IPS-18a (cell line): ENCODE data around the gene NAA10.

ENCODE experiments used
- H3K27ac ChIP-seq: one replicate; pipeline ENCODE4 v1.5.1; 2013; ENCODE audit warnings: low read length
- H3K27me3 ChIP-seq: one replicate; pipeline ENCODE4 v1.6.1; 2013; ENCODE audit warnings: mild to moderate bottlenecking, low read length; ENCODE audit not compliant: control insufficient read depth, insufficient read depth
- H3K36me3 ChIP-seq: one replicate; pipeline ENCODE4 v1.6.1; 2013; ENCODE audit warnings: low read depth, low read length; ENCODE audit not compliant: control insufficient read depth
- H3K4me1 ChIP-seq: one replicate; pipeline ENCODE4 v1.6.1; 2013; ENCODE audit warnings: low read depth, low read length; ENCODE audit not compliant: control insufficient read depth
- H3K4me3 ChIP-seq: one replicate; pipeline ENCODE4 v1.5.1; 2013; ENCODE audit warnings: low read length
- H3K9ac ChIP-seq: one replicate; pipeline ENCODE4 v1.6.1; 2013; ENCODE audit warnings: mild to moderate bottlenecking, low read length, moderate library complexity
- H3K9me3 ChIP-seq: one replicate; pipeline ENCODE4 v1.6.1; 2013; ENCODE audit warnings: low read depth, low read length; ENCODE audit not compliant: control insufficient read depth

NAA10 gene

DNA sequence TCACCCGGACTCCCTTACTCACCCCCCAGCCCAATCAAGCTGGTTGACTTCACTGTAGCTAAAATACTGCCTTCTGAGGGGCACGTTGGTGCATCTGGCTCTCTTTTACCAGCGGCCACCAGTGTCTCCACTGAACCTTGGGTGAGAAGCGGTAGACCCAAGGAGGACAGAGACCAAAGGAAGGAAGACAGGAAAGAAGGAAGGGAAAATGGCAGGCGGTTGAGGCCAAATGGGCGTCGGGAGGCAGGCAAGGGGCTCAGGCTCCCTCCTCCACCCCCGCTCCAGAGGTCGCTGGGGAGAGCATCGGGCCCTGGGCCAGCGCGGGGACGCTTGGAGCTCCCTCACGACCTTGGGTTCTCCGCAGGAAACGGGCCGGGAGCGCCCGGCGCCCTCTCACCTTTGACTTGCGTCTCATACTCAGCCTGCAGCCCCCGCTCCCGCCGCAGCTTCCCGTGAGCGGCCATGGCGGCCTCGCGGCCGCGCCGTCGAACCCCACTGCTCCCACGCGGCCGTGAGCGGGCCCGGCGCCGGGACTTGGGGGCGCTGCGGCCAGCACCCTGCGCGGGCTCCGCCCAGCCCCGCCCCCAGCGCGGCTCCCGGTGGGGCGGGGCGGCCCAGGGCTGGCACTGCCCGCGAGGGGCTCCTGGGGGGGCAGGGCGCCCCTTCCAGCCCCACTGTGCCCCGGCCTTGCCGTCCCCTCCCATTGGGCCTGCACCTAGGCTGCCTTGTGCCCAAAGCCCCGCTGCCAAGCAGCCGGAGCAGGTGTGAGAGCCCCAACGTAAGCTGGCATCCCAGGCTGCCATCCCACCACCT lies 8.9 kb downstream of the NAA10 start, which contains the start of gene ARHGAP4:
Gene ARHGAP4 (minus strand): TSS at position 526 of the 813 bp plus-strand sequence. CDS start 62 bp downstream, at position 464.
- peak within 1 kb of the TSS; percentile 83 for H3K9ac ChIP-seq
- no peak within 1 kb of the TSS for H3K27ac ChIP-seq
- H3K36me3 ChIP-seq: no peaks in the 10 kb centered on the region
- H3K4me1 ChIP-seq: peaks cover 8% of the 10 kb centered on the region
- peak within 1 kb of the TSS; percentile 68 for H3K4me3 ChIP-seq
- no peaks in the 10 kb centered on the region for H3K27me3 ChIP-seq
- no peaks in the 10 kb centered on the region for H3K9me3 ChIP-seq

- H3K27ac ChIP-seq: no peak overlapping the region
- peak overlapping the region; percentile 39 for H3K9ac ChIP-seq
- H3K4me1 ChIP-seq: peaks cover 8% of the 10 kb centered on the region
- H3K27me3 ChIP-seq: no peaks in the 10 kb centered on the region
- peak overlapping the region; percentile 56 for H3K4me3 ChIP-seq
- H3K36me3 ChIP-seq: no peaks in the 10 kb centered on the region
- H3K9me3 ChIP-seq: peaks cover 2% of the 10 kb centered on the region
These were observed 9.5 kb downstream of the NAA10 start for GRCh38 chrX:153925387-153925738.

GRCh38 chrX:153924149-153924861 lies 10.5 kb downstream of the NAA10 start:
- Histone ChIP-seq H3K4me3 (no peak overlapping the region), H3K27me3 (no peaks in the 10 kb centered on the region), H3K9ac (no peak overlapping the region), H3K36me3 (no peaks in the 10 kb centered on the region), H3K27ac (no peak overlapping the region), H3K9me3 (peaks cover 2% of the 10 kb centered on the region), H3K4me1 (peaks cover 8% of the 10 kb centered on the region)

DNA sequence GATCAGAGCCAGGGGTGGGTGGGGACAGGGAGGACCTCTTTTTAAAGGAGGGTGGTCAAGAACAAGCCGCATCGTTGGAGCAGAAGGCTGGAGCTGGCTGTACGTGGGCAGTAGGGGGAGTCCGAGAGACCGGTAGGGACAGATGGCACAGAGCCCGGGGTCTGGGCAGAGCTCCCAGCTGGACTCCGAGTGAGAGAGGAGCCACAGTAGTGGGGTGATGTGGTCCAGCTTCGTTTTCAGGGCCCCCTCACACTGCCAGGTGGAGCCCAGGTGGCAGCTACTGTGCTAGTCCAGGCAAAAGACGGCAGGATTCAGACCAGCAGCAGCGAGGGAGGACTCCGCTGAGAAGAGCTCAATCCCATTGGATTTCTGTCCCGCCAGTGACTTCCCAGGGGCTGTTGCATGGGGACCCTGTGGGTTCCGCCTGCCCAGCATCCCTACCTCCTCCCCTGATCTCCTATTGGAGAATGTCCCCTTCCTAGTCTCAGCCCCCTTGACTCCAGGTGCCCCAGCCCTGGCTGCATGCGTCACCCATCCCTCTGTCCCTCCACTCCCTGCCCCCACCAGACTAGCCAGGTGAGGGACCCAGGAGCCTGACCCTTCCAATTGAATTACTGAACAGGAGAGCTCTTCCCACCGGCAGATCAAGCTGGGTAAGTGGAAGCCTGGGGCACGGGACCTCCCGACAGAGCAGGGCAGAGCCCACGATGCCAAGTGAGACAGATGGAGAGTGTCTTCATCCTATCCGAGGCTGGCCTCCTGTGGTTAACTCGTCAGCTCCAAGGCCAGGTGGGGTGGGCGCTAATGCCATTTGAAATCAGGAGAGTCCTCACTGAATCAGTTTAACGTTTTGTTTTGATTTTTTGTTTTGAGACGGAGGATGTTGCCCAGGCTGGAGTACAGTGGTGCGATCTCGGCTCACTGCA lies 11.6 kb downstream of the NAA10 start:
- no peak overlapping the region for H3K9ac ChIP-seq
- H3K9me3 ChIP-seq: peaks cover 2% of the 10 kb centered on the region
- no peak overlapping the region for H3K4me3 ChIP-seq
- peaks cover 8% of the 10 kb centered on the region for H3K4me1 ChIP-seq
- no peaks in the 10 kb centered on the region for H3K36me3 ChIP-seq
- H3K27me3 ChIP-seq: no peaks in the 10 kb centered on the region
- H3K27ac ChIP-seq: no peak overlapping the region

DNA sequence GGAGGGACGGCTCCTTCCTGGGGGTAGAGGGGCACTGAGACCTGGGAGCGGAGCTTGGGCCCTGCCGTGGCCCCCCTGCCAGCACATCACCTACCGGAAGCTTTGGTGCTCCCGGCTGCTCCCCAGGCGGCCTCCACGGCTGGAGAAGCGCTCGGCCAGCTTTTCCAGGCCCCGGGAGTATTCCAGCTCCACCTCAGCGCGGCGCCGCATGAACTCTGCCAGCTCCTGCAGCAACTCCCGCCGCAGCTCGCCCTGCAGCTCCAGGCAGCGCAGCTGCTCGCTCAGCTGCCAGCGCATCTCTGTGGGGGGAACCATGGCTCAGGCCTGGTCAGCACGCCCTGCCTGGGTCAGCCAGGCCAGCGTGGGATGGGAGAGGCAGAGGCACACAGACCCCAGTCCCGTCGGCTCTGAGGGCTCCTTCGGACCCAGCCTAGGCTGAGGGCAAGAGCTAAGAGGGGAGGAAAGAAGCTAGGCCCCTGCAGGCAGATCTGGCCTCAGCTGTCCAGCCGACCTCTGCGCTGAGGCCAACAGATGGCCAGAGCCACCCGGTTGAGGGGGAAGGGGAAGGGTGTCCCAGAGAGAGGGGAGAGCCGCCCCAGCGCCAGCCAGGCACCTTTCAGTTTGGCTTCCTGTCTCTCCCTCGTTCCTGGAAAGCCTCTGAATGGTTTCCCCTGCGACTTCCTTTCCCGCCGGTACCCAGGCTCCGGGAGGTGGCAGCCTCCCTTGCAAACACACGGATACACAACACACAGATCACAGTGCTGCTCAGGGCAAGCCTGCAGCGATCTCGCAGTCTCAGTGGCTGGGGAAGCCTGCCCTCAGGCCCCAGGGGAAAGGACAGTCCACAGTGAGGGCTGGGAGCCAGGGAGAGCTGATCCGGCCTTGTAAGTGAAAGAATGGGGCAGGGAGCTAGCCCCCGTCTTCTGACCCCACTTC lies 13.1 kb downstream of the NAA10 start:
- Histone ChIP-seq H3K27ac (no peak overlapping the region), H3K4me1 (peaks cover 3% of the 10 kb centered on the region), H3K9ac (no peak overlapping the region), H3K27me3 (no peaks in the 10 kb centered on the region), H3K9me3 (peaks cover 2% of the 10 kb centered on the region), H3K36me3 (no peaks in the 10 kb centered on the region), H3K4me3 (no peak overlapping the region)

- Histone ChIP-seq H3K9me3 (peaks cover 2% of the 10 kb centered on the region), H3K27ac (no peak overlapping the region), H3K4me1 (peaks cover 3% of the 10 kb centered on the region), H3K36me3 (no peaks in the 10 kb centered on the region), H3K4me3 (no peak overlapping the region), H3K27me3 (no peaks in the 10 kb centered on the region), H3K9ac (no peak overlapping the region)
These were observed 13.8 kb downstream of the NAA10 start for GRCh38 chrX:153921070-153921469.

DNA sequence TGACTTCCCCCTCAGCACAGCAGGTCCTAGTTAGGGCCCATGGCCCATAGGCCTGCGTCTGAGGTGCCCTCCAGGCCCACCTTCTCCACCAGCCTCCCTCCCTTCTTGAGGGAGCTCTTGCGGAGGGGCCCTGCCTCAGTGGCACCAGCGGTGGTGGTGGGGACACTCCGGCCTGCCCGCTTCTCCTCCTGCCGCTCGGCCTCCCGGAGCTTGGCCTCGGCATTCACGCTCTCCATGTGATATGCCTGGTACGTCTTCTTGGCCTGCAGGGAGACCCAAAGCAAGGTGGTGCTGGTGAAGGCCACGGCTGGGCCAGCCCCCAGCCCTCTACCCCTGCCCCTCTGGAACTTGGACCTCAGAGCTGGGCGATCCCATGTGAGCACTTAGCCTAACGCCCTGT lies 14.3 kb downstream of the NAA10 start:
- H3K27me3 ChIP-seq: no peaks in the 10 kb centered on the region
- no peak overlapping the region for H3K27ac ChIP-seq
- H3K4me3 ChIP-seq: no peak overlapping the region
- no peak overlapping the region for H3K9ac ChIP-seq
- H3K9me3 ChIP-seq: peaks cover 2% of the 10 kb centered on the region
- peaks cover 1% of the 10 kb centered on the region for H3K4me1 ChIP-seq
- H3K36me3 ChIP-seq: no peaks in the 10 kb centered on the region

DNA sequence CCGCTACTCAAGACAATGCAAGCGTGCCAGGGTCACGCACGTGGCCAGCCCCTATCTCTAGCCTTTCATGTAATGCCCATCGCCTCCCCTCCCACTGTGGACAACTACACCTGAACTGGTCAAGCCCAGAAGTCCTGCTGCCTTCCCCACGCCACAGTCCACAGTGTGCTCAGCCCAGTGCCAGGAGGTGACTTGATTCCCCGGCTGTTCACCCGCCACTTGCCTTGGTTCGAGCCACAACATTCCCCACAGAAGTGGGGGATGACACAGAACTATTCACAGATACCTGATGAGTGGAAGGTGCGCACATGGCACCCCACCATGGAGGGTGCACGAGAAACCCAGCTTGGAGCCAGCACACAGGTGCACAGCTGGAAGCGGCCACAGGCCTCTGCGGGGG lies 15.6 kb downstream of the NAA10 start:
- H3K4me1 ChIP-seq: no peaks in the 10 kb centered on the region
- H3K4me3 ChIP-seq: no peak overlapping the region
- H3K36me3 ChIP-seq: no peaks in the 10 kb centered on the region
- no peak overlapping the region for H3K9ac ChIP-seq
- no peaks in the 10 kb centered on the region for H3K27me3 ChIP-seq
- H3K27ac ChIP-seq: no peak overlapping the region
- peaks cover 2% of the 10 kb centered on the region for H3K9me3 ChIP-seq

DNA sequence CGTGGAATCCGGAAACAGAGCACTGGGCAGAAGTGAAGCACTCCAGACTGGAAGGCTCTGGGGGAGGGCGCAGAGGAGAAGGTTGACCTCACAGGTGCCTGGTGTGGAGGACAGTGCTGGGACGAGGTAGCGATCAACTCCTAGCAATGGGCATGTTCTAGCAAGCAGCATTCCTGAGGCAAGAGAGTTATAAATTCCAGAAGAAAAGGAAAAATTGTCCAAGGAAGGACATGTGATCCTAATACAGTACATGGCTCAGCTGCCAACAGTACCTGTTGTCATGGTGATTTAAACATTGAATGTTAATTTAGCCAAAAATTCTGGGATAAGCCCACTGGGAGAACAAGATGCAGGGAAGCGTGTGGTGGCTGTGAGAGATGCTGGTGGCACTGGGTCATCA lies 17.0 kb downstream of the NAA10 start:
- no peaks in the 10 kb centered on the region for H3K27me3 ChIP-seq
- H3K4me1 ChIP-seq: no peaks in the 10 kb centered on the region
- peaks cover 2% of the 10 kb centered on the region for H3K9me3 ChIP-seq
- H3K4me3 ChIP-seq: no peak overlapping the region
- no peaks in the 10 kb centered on the region for H3K36me3 ChIP-seq
- no peak overlapping the region for H3K27ac ChIP-seq
- H3K9ac ChIP-seq: no peak overlapping the region

DNA sequence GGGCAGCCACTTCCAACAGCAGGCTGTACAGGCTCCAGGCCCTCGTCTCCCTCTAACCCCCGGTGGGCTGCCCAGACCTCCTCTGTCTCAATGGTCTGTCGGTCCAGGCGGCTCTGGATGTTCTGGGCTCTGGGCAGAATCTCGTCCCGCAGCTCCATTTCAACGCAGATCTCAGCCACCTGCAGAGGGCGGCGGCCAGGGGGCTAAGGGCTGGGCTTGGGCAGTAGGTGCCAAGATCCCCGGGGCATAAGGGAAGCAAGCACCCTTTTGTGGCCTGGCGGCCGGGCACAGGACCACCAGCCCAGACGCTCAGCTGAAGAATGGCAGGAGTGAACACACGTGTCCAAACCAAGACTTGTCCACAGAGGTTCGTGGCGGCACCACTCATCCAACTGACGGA lies 21.1 kb downstream of the NAA10 start:
- no peak overlapping the region for H3K4me3 ChIP-seq
- no peaks in the 10 kb centered on the region for H3K9me3 ChIP-seq
- no peaks in the 10 kb centered on the region for H3K4me1 ChIP-seq
- no peaks in the 10 kb centered on the region for H3K36me3 ChIP-seq
- no peaks in the 10 kb centered on the region for H3K27me3 ChIP-seq
- H3K9ac ChIP-seq: no peak overlapping the region
- no peak overlapping the region for H3K27ac ChIP-seq
